Measurements from ENCODE around the gene POC1A. TPM values are rescaled to one million over a fixed set of nuclear protein-coding genes. Genes with fewer than 3 reads are reported as not detected.

The POC1A gene
- total RNA-seq, 2 experiments from 2014 or later: 0.22 to 0.39 TPM

DNA sequence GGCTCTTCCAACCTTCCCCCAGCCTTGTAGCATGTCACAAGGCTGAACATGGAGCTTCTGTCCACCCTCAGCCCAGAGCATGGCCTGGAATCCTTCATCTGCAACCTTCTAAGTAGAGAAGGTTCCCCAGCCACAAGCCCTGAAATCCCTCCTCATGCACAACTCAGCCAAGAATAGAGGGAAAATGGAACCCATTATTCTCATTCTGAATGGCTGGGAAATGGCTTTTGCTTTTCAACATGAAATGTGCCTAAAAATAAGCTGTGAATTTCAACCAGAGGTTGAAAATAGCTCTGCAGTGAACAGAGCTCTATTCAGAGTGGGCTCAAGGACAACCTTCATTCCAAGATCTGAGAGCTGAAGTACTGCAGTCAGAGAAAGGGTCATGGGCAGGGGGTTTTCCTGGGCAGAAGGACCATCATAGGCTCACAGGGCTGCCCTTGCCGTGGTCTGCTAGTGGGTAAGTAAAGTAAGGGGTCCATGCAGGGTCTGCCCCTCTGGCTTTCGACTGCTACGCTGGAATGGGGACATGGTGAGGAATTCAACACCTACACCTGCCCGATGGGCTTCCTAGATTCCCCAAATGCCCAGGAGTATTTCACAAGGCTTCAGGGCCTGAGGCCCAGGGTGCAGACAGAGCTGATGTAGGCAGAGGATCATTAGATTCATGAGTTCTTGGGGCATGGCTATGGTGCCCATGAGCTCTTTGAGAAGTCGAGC lies 35.9 kb downstream of the POC1A start:
- Mint-ChIP-seq H3K27ac (no peak overlapping the region), H3K36me3 (ENCODE audit: low read depth) (no peaks in the 10 kb centered on the region), H3K27me3 (no peaks in the 10 kb centered on the region), H3K4me1 (ENCODE audit: low read depth) (no peaks in the 10 kb centered on the region), H3K4me3 (no peak overlapping the region), H3K9me3 (no peaks in the 10 kb centered on the region)
- DNase-seq (no peak), ATAC-seq (ENCODE audit: poor library complexity) (no peak)
- TF ChIP-seq, protein P1, sequence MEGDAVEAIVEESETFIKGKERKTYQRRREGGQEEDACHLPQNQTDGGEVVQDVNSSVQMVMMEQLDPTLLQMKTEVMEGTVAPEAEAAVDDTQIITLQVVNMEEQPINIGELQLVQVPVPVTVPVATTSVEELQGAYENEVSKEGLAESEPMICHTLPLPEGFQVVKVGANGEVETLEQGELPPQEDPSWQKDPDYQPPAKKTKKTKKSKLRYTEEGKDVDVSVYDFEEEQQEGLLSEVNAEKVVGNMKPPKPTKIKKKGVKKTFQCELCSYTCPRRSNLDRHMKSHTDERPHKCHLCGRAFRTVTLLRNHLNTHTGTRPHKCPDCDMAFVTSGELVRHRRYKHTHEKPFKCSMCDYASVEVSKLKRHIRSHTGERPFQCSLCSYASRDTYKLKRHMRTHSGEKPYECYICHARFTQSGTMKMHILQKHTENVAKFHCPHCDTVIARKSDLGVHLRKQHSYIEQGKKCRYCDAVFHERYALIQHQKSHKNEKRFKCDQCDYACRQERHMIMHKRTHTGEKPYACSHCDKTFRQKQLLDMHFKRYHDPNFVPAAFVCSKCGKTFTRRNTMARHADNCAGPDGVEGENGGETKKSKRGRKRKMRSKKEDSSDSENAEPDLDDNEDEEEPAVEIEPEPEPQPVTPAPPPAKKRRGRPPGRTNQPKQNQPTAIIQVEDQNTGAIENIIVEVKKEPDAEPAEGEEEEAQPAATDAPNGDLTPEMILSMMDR (IDR thresholded peaks at IDR 0.05): no peak
- intact Hi-C loops (cut with DNase I, micrococcal nuclease): no loop called here
- H3K27me3 ChIP-seq (ENCODE audit: control insufficient read depth in 1 of 2, insufficient read depth in 2 of 2, low read length in 2 of 2): no peaks in the 10 kb centered on the region
- H3K36me3 ChIP-seq (ENCODE audit: insufficient read depth, low read length): no peaks in the 10 kb centered on the region
- ChIA-PET CTCF (interaction anchor here (0.7 kb wide), 1 partner anchor 117 kb away, joined by 3 read pairs; no protein-coding TSS in a partner anchor), POLR2A (no interaction called here)
- no peaks in the 10 kb centered on the region for H3K9me3 ChIP-seq (ENCODE audit: control insufficient read depth in 1 of 2, insufficient read depth in 1 of 2, low read length in 2 of 2)
- H3K4me1 ChIP-seq (ENCODE audit: insufficient read depth, low read length): peaks cover 8% of the 10 kb centered on the region
- H3K27ac ChIP-seq (ENCODE audit: low read depth in 1 of 2, low read length in 2 of 2): no peak overlapping the region
- no peak overlapping the region for H3K4me3 ChIP-seq (ENCODE audit: low read length)

DNA sequence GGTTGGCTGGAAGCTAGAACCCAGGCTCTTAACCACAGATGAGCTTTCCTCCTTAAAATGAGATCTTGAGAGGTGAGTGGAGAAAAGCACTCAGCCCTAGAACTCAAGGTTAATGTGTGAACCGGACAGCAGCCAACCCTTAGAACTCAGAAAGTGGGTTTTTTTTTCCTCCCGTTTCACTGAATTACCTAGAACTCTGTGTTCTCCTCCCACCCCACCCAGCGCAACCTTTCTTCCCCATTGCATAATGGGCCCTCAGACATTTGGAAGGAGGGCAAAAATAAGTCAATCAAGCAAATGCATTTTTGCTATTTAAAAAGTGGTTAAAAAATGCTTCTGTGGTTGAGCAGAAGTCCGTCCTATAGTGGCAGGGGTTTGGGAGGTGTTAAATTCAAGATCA lies 36.7 kb downstream of the POC1A start:
- ChIA-PET CTCF (no interaction called here), POLR2A (interaction anchor here (0.7 kb wide), 1 partner anchor 1721 kb away, joined by 3 read pairs; no protein-coding TSS in a partner anchor)
- no peaks in the 10 kb centered on the region for H3K27me3 Mint-ChIP-seq
- no peaks in the 10 kb centered on the region for H3K27me3 ChIP-seq (ENCODE audit: control insufficient read depth in 1 of 2, insufficient read depth in 2 of 2, low read length in 2 of 2)
- DNase-seq (no peak), ATAC-seq (ENCODE audit: poor library complexity) (no peak)
- H3K27ac ChIP-seq (ENCODE audit: low read depth in 1 of 2, low read length in 2 of 2): no peak overlapping the region
- H3K27ac Mint-ChIP-seq: no peak overlapping the region
- peaks cover 8% of the 10 kb centered on the region for H3K4me1 ChIP-seq (ENCODE audit: insufficient read depth, low read length)
- H3K9me3 Mint-ChIP-seq: no peaks in the 10 kb centered on the region
- H3K36me3 Mint-ChIP-seq (ENCODE audit: low read depth): no peaks in the 10 kb centered on the region
- H3K4me3 Mint-ChIP-seq: no peak overlapping the region
- intact Hi-C loops (cut with DNase I, micrococcal nuclease): no loop called here
- no peaks in the 10 kb centered on the region for H3K4me1 Mint-ChIP-seq (ENCODE audit: low read depth)
- TF ChIP-seq, protein P1 (IDR thresholded peaks at IDR 0.05): no peak
- H3K9me3 ChIP-seq (ENCODE audit: control insufficient read depth in 1 of 2, insufficient read depth in 1 of 2, low read length in 2 of 2): no peaks in the 10 kb centered on the region
- H3K36me3 ChIP-seq (ENCODE audit: insufficient read depth, low read length): no peaks in the 10 kb centered on the region
- H3K4me3 ChIP-seq (ENCODE audit: low read length): no peak overlapping the region

DNA sequence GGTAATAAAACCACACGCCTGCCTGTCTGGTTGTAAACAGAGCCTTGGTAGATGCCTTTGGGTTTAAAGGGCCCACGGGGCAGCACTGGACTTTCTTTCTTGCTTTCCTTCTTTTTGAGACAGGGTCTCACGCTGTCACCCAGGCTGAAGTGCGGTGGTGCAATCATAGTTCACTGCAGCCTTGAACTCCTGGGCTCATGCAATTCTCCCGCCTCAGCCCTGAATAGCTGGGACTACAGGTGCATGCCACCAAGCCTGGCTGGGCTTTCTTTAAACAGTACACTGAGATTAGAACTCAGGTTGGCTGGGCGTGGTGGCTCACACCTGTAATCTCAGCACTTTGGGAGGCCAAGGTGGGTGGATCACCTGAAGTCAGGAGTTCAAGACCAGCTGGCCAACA lies 42.2 kb downstream of the POC1A start:
- H3K4me1 Mint-ChIP-seq (ENCODE audit: low read depth): no peaks in the 10 kb centered on the region
- TF ChIP-seq, protein P1 (IDR thresholded peaks at IDR 0.05): no peak
- H3K27ac Mint-ChIP-seq: no peak overlapping the region
- DNase-seq (no peak), ATAC-seq (ENCODE audit: poor library complexity) (no peak)
- H3K9me3 Mint-ChIP-seq: no peaks in the 10 kb centered on the region
- Histone ChIP-seq H3K4me3 (ENCODE audit: low read length) (no peak overlapping the region), H3K27ac (ENCODE audit: low read depth in 1 of 2, low read length in 2 of 2) (no peak overlapping the region), H3K4me1 (ENCODE audit: insufficient read depth, low read length) (no peaks in the 10 kb centered on the region), H3K9me3 (ENCODE audit: control insufficient read depth in 1 of 2, insufficient read depth in 1 of 2, low read length in 2 of 2) (no peaks in the 10 kb centered on the region), H3K27me3 (ENCODE audit: control insufficient read depth in 1 of 2, insufficient read depth in 2 of 2, low read length in 2 of 2) (no peaks in the 10 kb centered on the region), H3K36me3 (ENCODE audit: insufficient read depth, low read length) (no peaks in the 10 kb centered on the region)
- H3K36me3 Mint-ChIP-seq (ENCODE audit: low read depth): no peaks in the 10 kb centered on the region
- intact Hi-C loops (cut with DNase I, micrococcal nuclease): no loop called here
- no peak overlapping the region for H3K4me3 Mint-ChIP-seq
- CTCF ChIA-PET: no interaction called here
- H3K27me3 Mint-ChIP-seq: no peaks in the 10 kb centered on the region
- POLR2A ChIA-PET: no interaction called here

Measured in CD4-positive, alpha-beta T cell (primary cell).